Thoracic aorta (tissue), 2 donors: ENCODE results near the gene TIMM17A. TPM values are rescaled to one million over a fixed set of nuclear protein-coding genes. Genes with fewer than 3 reads are reported as not detected.

Experiments
- ATAC-seq: fragments of 150-250 bp; one replicate; pipeline ENCODE4 v1.8.0; 2017; ENCODE audit warnings: low read depth; ENCODE audit not compliant: insufficient number of reproducible peaks, low FRiP score
- DNase-seq: peaks from one replicate; pipeline ENCODE4 v3.0.0-alpha.2; 2020; ENCODE audit warnings: low spot score
- H3K27ac ChIP-seq, 2 donors: fragments of 200-600 bp; sonication (generic); 1 replicate in 1 of 2; 2 replicates in 1 of 2; pipeline ENCODE4 v1.5.1; 2016; ENCODE audit warnings: mild to moderate bottlenecking in 2 of 2, moderate library complexity in 2 of 2
- H3K27me3 ChIP-seq: fragments of 200-600 bp; sonication (generic); replicated peaks from 2 replicates; pipeline ENCODE4 v1.6.0; 2016; ENCODE audit warnings: mild to moderate bottlenecking; ENCODE audit not compliant: insufficient read depth
- H3K36me3 ChIP-seq: fragments of 200-600 bp; sonication (generic); one replicate; pipeline ENCODE4 v1.5.1; 2016
- H3K4me1 ChIP-seq, 2 donors: fragments of 200-600 bp; sonication (generic); 1 replicate in 1 of 2; 2 replicates in 1 of 2; pipeline versions ENCODE4 v1.5.1 to v1.6.0; 2016; ENCODE audit warnings: low read depth in 2 of 2, mild to moderate bottlenecking in 1 of 2; ENCODE audit not compliant: control insufficient read depth in 1 of 2
- H3K4me3 ChIP-seq: fragments of 200-600 bp; sonication (generic); 2 replicates; pipeline ENCODE4 v1.5.1; 2016; ENCODE audit warnings: mild to moderate bottlenecking
- H3K9me3 ChIP-seq: fragments of 200-600 bp; sonication (generic); 2 replicates; pipeline ENCODE4 v1.5.1; 2016
- total RNA-seq, 2 donors: library from RNA; depleted of rRNA; stranded (reverse); fragments of >200 nt; gene quantifications; one replicate each; pipeline versions ENCODE4 v1.1.0 to v1.2.3, GENCODE V29; 2016
- TF ChIP-seq, protein P1 (sequence below): fragments of 200-600 bp; sonication (generic); IDR thresholded peaks from one replicate; pipeline ENCODE4 v1.5.1; 2019; ENCODE audit warnings: antibody characterized with exemption

The TIMM17A gene
- total RNA-seq, 2 donors from 2014 or later, result 29.6 to 44.7 TPM

DNA sequence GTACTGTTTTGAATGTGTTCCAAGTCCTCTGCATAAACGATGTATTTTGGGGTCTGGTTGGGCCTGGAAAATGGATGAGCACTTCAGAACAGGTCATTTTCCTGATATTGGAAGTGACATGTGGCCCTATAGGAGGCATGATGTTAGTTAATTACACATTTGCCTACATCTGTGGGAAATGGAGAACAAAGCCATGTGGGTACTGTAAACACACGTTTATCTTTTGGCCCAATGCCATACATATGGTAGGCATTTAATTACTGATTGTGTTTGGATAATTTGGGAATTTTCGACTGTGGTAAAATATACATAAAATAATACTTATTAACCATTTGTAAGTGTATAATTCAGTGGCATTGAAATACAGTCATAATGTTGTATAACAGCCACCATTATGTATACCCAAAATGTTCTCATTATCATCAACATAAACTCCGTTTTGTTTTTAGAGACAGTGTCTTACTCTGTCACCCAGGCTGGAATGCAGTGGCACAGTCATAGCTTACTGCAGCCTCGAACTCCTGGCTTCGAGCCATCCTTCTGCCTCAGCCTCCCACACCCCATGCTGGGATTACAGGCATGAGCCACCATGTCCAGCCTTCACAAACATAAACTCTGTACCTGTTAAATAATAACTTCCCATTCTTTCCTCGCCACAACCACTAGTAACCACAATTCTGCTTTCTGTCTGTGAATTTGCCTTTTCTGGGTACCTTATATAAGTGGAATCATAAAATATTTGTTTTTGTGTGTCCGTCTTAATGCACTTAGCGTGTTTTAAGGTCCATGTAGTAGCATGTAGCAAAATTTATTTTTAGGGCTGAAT is 15.2 kb downstream of the TIMM17A start:
- peaks cover 30% of the 10 kb centered on the region for H3K36me3 ChIP-seq
- no peak overlapping the region for H3K4me3 ChIP-seq
- H3K4me1 ChIP-seq, result peaks cover 11 to 12% of the 10 kb centered on the region in 2 donors
- no peaks in the 10 kb centered on the region for H3K9me3 ChIP-seq
- H3K27me3 ChIP-seq, result no peaks in the 10 kb centered on the region
- no peak overlapping the region for H3K27ac ChIP-seq
- ATAC-seq, result no peak
- TF ChIP-seq, protein P1, sequence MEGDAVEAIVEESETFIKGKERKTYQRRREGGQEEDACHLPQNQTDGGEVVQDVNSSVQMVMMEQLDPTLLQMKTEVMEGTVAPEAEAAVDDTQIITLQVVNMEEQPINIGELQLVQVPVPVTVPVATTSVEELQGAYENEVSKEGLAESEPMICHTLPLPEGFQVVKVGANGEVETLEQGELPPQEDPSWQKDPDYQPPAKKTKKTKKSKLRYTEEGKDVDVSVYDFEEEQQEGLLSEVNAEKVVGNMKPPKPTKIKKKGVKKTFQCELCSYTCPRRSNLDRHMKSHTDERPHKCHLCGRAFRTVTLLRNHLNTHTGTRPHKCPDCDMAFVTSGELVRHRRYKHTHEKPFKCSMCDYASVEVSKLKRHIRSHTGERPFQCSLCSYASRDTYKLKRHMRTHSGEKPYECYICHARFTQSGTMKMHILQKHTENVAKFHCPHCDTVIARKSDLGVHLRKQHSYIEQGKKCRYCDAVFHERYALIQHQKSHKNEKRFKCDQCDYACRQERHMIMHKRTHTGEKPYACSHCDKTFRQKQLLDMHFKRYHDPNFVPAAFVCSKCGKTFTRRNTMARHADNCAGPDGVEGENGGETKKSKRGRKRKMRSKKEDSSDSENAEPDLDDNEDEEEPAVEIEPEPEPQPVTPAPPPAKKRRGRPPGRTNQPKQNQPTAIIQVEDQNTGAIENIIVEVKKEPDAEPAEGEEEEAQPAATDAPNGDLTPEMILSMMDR, result no peak
- DNase-seq, result no peak

DNA sequence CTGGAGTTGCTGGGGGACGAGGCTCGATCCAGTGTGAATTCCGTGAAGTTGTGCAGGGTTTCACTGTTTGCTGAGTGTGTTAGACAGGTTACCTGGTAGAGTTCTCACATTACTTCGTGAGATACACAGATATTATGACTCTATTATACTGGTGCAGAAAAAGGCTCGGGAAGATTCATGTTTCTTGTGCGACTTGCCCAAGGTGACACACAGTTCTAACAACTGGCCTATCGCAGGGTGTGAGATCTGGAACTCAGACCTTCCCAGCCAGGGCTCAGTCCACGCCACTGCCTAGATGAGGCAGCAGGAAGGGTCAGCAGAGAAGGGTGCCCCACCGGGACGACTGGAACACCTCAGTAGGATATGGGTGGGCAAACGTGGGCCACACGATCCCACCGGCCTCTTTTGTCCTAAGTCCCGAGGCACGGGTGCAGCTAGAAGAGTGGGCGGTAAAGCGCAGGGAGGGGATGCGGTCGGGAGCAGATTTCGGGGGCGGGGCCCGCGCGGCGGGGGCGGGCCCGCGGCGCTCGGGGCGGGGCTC is 26.8 kb downstream of the TIMM17A start:
- TF ChIP-seq, protein P1, result no peak
- Histone ChIP-seq H3K9me3 (no peaks in the 10 kb centered on the region), H3K36me3 (no peaks in the 10 kb centered on the region), H3K4me1 (peaks cover 11 to 24% of the 10 kb centered on the region in 2 donors), H3K27me3 (no peaks in the 10 kb centered on the region), H3K4me3 (peak overlapping the region; percentile 99), H3K27ac (peak overlapping the region; percentile 84 to 93)
- ATAC-seq, result no peak
- DNase-seq, result no peak

DNA sequence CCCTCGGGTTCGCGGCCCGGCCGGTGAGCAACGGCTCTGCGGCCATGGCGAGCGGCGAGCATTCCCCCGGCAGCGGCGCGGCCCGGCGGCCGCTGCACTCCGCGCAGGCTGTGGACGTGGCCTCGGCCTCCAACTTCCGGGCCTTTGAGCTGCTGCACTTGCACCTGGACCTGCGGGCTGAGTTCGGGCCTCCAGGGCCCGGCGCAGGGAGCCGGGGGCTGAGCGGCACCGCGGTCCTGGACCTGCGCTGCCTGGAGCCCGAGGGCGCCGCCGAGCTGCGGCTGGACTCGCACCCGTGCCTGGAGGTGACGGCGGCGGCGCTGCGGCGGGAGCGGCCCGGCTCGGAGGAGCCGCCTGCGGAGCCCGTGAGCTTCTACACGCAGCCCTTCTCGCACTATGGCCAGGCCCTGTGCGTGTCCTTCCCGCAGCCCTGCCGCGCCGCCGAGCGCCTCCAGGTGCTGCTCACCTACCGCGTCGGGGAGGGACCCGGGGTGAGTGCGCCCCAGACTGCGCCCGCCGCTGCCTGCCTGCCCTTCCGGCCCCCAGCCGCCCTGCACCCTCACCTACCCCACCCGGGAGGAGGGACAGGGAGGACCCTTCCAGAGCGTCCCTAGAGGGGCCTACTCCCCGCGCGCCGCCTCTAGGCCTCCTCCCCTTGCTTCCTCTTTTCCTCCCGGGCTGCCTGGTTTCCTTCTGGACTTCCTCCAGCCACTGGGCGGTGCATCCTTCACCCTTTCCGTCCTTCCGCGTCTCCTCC is 27.5 kb downstream of the TIMM17A start, which contains the start of gene RNPEP:
TSS of gene RNPEP (plus strand) at position 26 of the 757 bp plus-strand sequence. CDS start at position 45, 19 bp downstream.
- DNase-seq (no peak), ATAC-seq (peak; percentile 68)
- Histone ChIP-seq H3K4me1 (peaks cover 11 to 24% of the 10 kb centered on the region in 2 donors), H3K27me3 (no peaks in the 10 kb centered on the region), H3K36me3 (no peaks in the 10 kb centered on the region), H3K27ac (peak within 1 kb of the TSS; percentile 84 to 93), H3K9me3 (no peaks in the 10 kb centered on the region), H3K4me3 (peak within 1 kb of the TSS; percentile 99)
- TF ChIP-seq, protein P1, result no peak

DNA sequence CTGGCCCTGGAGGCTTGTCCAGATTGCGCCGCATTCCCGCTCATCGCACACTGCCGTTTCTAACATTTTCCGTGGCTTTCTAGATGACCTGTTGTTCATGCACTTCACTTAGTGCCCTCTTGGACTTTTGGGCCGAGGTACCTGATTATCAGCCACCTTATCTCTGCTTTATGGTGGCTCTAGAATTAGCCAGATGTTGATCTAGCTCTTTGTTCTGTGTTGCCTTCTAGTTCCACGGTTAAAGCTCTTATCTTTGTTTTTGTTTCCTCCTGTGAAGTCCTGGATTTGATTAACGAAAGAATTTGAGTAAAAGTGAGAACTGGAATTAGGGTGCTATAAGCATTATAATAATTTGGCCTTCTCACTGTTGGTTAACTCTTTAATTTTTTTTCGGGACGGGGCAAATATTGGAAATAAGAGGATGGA is 28.1 kb downstream of the TIMM17A start:
- H3K4me3 ChIP-seq, result peak overlapping the region; percentile 99
- DNase-seq (no peak), ATAC-seq (no peak)
- H3K36me3 ChIP-seq, result no peaks in the 10 kb centered on the region
- H3K27me3 ChIP-seq, result no peaks in the 10 kb centered on the region
- no peaks in the 10 kb centered on the region for H3K9me3 ChIP-seq
- peak overlapping the region; percentile 84 to 93 for H3K27ac ChIP-seq
- TF ChIP-seq, protein P1, result no peak
- peaks cover 11 to 24% of the 10 kb centered on the region in 2 donors for H3K4me1 ChIP-seq

DNA sequence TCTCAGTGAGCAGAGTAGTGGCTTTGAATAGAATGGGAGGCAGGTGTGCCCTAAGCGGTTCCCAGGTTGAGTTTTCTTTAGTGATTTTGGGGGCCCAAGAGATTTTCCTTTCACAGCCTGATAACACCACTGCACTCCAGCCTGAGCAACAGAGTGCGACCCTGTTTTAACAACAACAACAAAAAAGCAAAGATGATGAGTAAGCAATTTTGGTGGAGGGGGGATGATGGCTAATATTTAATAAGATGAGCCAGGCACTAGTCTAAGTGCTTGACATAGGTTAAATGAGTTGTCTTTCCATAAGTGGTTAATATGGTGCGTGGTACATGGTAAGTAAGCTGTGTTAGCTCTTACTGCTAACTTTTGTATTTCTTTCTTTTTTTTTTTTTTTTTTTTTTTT is 29.1 kb downstream of the TIMM17A start:
- H3K27ac ChIP-seq, result no peak overlapping the region
- peaks cover 3% of the 10 kb centered on the region for H3K36me3 ChIP-seq
- no peak overlapping the region for H3K4me3 ChIP-seq
- TF ChIP-seq, protein P1, result no peak
- DNase-seq (no peak), ATAC-seq (no peak)
- H3K4me1 ChIP-seq, result peaks cover 11 to 24% of the 10 kb centered on the region in 2 donors
- H3K9me3 ChIP-seq, result no peaks in the 10 kb centered on the region
- H3K27me3 ChIP-seq, result no peaks in the 10 kb centered on the region
